Body of pancreas (tissue), 4 donors: ENCODE data around the gene CBY1. TPM values are rescaled to one million over a fixed set of nuclear protein-coding genes. Genes with fewer than 3 reads are reported as not detected.

ENCODE experiments used
- ATAC-seq: fragments of 150-250 bp; one replicate; pipeline ENCODE4 v1.9.1; 2016
- DNase-seq, 4 donors: peaks; one replicate each; pipeline ENCODE4 v3.0.0-alpha.2; 2019
- H3K27ac ChIP-seq, 4 donors: fragments of 200-600 bp; sonication (generic); 1 replicate in 3 of 4; 2 replicates in 1 of 4; pipeline versions ENCODE4 v1.5.1 to v1.6.1; 2016 to 2019; ENCODE audit warnings: mild to moderate bottlenecking in 1 of 4, mixed read lengths in 1 of 4, moderate library complexity in 1 of 4
- H3K27me3 ChIP-seq, 2 donors: fragments of 200-600 bp; sonication (generic); one replicate each; pipeline ENCODE4 v1.6.0; 2016; ENCODE audit warnings: mild to moderate bottlenecking in 1 of 2
- H3K36me3 ChIP-seq, 2 donors: fragments of 200-600 bp; sonication (generic); replicated peaks in 1 of 2; 2 replicates each; pipeline ENCODE4 v1.5.1; 2016; ENCODE audit warnings: low read depth in 2 of 2; ENCODE audit not compliant: insufficient read depth in 1 of 2
- H3K4me1 ChIP-seq: fragments of 200-600 bp; sonication (generic); one replicate; pipeline ENCODE4 v1.6.0; 2016
- H3K4me3 ChIP-seq, 2 donors: fragments of 200-600 bp; sonication (generic); 1 replicate in 1 of 2; 2 replicates in 1 of 2; pipeline ENCODE4 v1.5.1; 2016 to 2019
- H3K9me3 ChIP-seq, 3 donors: fragments of 200-600 bp; sonication (generic); 1 replicate in 2 of 3; 2 replicates in 1 of 3; pipeline ENCODE4 v1.5.1; 2016
- POLR2A ChIP-seq, 3 donors: fragments of 450-650 bp; IDR thresholded peaks; one replicate each; pipeline ENCODE4 v1.6.1; 2016; ENCODE audit warnings: antibody characterized with exemption in 3 of 3, mild to moderate bottlenecking in 2 of 3
- WGBS, 2 donors: methylation state at CpG; one replicate each; pipeline ENCODE4 v1.1.5; 2017; 5-methylcytosine and 5-hydroxymethylcytosine counted together
- intact Hi-C: fragments of 100-400 bp; cut with DNase I; formaldehyde crosslinking; loops from one replicate; pipeline ENCODE4 v1.15.1; 2023
- total RNA-seq, 2 donors: library from RNA; depleted of rRNA; stranded (reverse); fragments of >200 nt; gene quantifications; one replicate each; pipeline ENCODE4 v1.1.0, GENCODE V29; 2016
- TF ChIP-seq, protein P1 (sequence below), 7 experiments: fragments of 450-650 bp in 4 of 7; fragments of 200-600 bp in 3 of 7; sonication (generic) in 3 of 7; IDR thresholded peaks; one replicate each; pipeline ENCODE4 v1.5.1; 2016 to 2019; ENCODE audit warnings: antibody characterized with exemption in 7 of 7

The CBY1 gene
- total RNA-seq, 2 donors from 2014 or later, result 8.6 to 16.5 TPM

DNA sequence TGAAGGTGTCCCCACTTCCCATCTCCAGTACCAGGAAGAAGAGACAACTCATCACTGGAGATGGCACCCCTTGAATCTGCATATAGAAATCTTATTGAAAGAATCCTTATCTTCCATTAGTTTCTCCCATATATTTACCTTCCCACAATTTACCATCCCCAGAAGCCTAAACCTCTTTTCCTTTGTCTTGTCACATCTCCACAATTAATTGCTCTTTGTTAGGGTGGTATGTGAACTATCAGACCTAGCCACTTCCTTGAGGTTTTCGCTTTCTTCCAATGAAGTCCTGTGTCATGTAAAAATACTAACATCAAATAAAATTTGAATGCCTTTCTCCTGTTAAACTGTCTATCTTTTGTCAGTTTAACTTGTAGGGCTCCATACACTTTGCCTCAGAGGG lies 38.2 kb upstream of the CBY1 start:
- intact Hi-C loops, result no loop called here
- Histone ChIP-seq H3K4me3 (no peak overlapping the region), H3K27ac (no peak overlapping the region), H3K27me3 (no peaks in the 10 kb centered on the region), H3K36me3 (no peaks in the 10 kb centered on the region), H3K9me3 (no peaks in the 10 kb centered on the region), H3K4me1 (no peaks in the 10 kb centered on the region)
- DNase-seq (no peak), ATAC-seq (no peak)
- TF ChIP-seq, protein P1, sequence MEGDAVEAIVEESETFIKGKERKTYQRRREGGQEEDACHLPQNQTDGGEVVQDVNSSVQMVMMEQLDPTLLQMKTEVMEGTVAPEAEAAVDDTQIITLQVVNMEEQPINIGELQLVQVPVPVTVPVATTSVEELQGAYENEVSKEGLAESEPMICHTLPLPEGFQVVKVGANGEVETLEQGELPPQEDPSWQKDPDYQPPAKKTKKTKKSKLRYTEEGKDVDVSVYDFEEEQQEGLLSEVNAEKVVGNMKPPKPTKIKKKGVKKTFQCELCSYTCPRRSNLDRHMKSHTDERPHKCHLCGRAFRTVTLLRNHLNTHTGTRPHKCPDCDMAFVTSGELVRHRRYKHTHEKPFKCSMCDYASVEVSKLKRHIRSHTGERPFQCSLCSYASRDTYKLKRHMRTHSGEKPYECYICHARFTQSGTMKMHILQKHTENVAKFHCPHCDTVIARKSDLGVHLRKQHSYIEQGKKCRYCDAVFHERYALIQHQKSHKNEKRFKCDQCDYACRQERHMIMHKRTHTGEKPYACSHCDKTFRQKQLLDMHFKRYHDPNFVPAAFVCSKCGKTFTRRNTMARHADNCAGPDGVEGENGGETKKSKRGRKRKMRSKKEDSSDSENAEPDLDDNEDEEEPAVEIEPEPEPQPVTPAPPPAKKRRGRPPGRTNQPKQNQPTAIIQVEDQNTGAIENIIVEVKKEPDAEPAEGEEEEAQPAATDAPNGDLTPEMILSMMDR (IDR thresholded peaks at IDR 0.05), result no peak
- TF ChIP-seq POLR2A (IDR thresholded peaks at IDR 0.05), result no peak
- 95 to 100% methylated on average over 1 of the region's 1 CpG for WGBS, 2 donors

DNA sequence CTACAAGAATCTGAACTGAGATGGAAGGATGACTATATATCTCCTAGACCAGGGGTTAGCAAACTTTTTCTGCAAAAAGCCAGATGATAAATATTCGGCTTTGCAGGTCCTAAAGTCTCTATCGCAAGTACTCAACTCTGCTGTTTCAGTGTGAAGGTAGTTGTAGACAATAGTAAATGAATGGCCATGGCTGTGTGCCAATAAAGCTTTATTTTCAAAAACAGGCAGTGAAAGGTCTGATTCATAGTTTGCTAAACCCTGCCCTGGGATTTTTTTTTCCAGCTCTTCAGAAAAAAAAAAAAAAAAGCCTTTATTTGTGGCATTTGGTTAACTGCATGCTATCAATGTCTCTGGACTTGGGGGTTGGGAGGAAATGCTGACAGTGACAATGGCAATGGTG lies 37.8 kb upstream of the CBY1 start:
- no peaks in the 10 kb centered on the region for H3K36me3 ChIP-seq
- ATAC-seq (no peak), DNase-seq (no peak)
- intact Hi-C loops, result no loop called here
- 70 to 83% methylated on average over 2 of the region's 2 CpGs for WGBS, 2 donors
- no peak overlapping the region for H3K4me3 ChIP-seq
- H3K27me3 ChIP-seq, result no peaks in the 10 kb centered on the region
- no peaks in the 10 kb centered on the region for H3K4me1 ChIP-seq
- no peak for TF ChIP-seq POLR2A (IDR thresholded peaks at IDR 0.05)
- TF ChIP-seq, protein P1 (IDR thresholded peaks at IDR 0.05), result no peak
- H3K27ac ChIP-seq, result no peak overlapping the region
- no peaks in the 10 kb centered on the region for H3K9me3 ChIP-seq

DNA sequence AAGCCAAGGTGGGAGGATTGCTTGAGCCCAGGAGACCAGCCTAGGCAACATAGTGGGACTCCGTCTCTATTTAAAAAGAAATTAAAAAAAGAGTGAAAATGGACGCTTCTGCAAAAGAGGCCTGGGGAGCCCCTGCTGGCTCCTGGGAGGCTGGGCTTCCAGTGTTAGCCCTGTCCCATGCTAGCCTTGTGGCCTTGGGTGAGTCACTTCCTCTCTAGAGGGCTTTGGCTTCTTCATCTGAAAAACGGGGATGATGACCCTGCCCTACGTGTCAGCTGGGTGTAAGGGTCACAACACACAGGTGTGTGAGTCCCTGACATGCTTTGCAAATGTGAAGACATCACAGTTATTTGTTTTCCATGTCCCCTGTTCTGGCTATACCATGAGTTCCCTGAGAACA lies 33.1 kb upstream of the CBY1 start:
- Histone ChIP-seq H3K4me1 (no peaks in the 10 kb centered on the region), H3K4me3 (no peak overlapping the region), H3K36me3 (no peaks in the 10 kb centered on the region), H3K9me3 (no peaks in the 10 kb centered on the region), H3K27ac (no peak overlapping the region), H3K27me3 (no peaks in the 10 kb centered on the region)
- WGBS, 2 donors, result 77 to 83% methylated on average over 4 of the region's 4 CpGs
- TF ChIP-seq, protein P1 (IDR thresholded peaks at IDR 0.05), result no peak
- TF ChIP-seq POLR2A (IDR thresholded peaks at IDR 0.05), result no peak
- ATAC-seq (no peak), DNase-seq (no peak)
- intact Hi-C loops, result no loop called here

DNA sequence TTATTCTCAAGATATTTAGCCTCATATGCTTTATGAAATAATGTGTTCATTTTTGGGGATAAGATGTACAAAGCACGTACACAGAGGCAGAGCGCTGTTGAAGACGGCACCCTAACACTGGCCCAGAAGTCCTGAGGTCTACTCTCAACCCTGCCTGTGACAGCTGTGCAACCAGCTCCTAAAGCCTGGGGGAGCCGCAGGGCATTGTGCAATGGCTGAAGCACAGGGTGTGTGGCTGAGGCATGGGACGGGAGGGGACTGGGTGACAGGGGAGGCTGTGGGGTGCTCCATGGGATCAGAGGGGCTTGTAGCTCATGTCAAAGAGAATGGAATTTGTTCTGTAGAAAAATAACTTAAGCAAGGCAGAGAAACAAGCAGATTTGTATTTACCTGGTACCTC lies 28.0 kb upstream of the CBY1 start:
- intact Hi-C loops, result no loop called here
- WGBS, 2 donors, result 83 to 85% methylated on average over 5 of the region's 5 CpGs
- TF ChIP-seq, protein P1 (IDR thresholded peaks at IDR 0.05), result no peak
- TF ChIP-seq POLR2A (IDR thresholded peaks at IDR 0.05), result no peak
- H3K27me3 ChIP-seq, result no peaks in the 10 kb centered on the region
- H3K36me3 ChIP-seq, result no peaks in the 10 kb centered on the region
- H3K4me1 ChIP-seq, result no peaks in the 10 kb centered on the region
- DNase-seq (no peak), ATAC-seq (no peak)
- no peak overlapping the region for H3K4me3 ChIP-seq
- no peaks in the 10 kb centered on the region for H3K9me3 ChIP-seq
- H3K27ac ChIP-seq, result no peak overlapping the region

DNA sequence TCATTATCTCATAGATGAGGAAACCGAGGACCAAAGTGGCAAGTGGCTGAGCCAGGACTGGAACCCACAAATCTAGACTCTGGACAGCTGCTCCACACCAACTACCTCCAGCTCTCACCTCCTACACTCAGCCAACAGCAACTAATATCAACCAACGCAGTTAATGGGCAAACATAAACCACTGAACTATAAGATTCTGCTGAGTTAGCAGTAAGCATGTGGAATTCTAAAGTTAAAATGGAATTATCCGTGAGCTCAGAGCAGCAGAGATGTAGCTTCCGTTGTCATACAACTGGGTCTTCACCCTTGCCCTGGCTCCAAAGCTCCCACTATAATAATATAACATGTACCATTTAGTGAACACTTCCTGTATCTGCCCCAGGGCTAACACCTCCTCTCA lies 27.3 kb upstream of the CBY1 start:
- Histone ChIP-seq H3K36me3 (no peaks in the 10 kb centered on the region), H3K27me3 (no peaks in the 10 kb centered on the region), H3K27ac (no peak overlapping the region), H3K9me3 (no peaks in the 10 kb centered on the region), H3K4me3 (no peak overlapping the region), H3K4me1 (no peaks in the 10 kb centered on the region)
- DNase-seq, result no peak
- ATAC-seq, result no peak
- 76 to 77% methylated on average over 4 of the region's 4 CpGs for WGBS, 2 donors
- intact Hi-C loops, result no loop called here
- TF ChIP-seq POLR2A (IDR thresholded peaks at IDR 0.05), result no peak
- TF ChIP-seq, protein P1 (IDR thresholded peaks at IDR 0.05), result no peak
